ENCODE measurements around the gene CDK5RAP3.

Gene CDK5RAP3

GRCh38 chr17:47949946-47950345, 21.0 kb upstream of the CDK5RAP3 start:
- DNase-seq: no peak

- no peak for DNase-seq
Observed at GRCh38 chr17:47950448-47950847, 20.5 kb upstream of the CDK5RAP3 start.

GRCh38 chr17:47952171-47953021, 18.5 kb upstream of the CDK5RAP3 start:
- no peak for DNase-seq

GRCh38 chr17:47953909-47954308, 17.0 kb upstream of the CDK5RAP3 start:
- no peak for DNase-seq

- no peak for DNase-seq
Observed at GRCh38 chr17:47955497-47956461, 15.1 kb upstream of the CDK5RAP3 start.

- no peak for DNase-seq
Observed at GRCh38 chr17:47956791-47957590, 13.9 kb upstream of the CDK5RAP3 start.

GRCh38 chr17:47957591-47958490, 13.1 kb upstream of the CDK5RAP3 start, which contains the start of gene PRR15L:
Gene PRR15L (minus strand): TSS chr17:47957883. CDS start chr17:47953234, 4,649 bp downstream.
- no peak for DNase-seq

GRCh38 chr17:47959825-47960655, 10.9 kb upstream of the CDK5RAP3 start:
- DNase-seq: no peak

GRCh38 chr17:47961406-47961805, 9.5 kb upstream of the CDK5RAP3 start:
- DNase-seq: no peak

GRCh38 chr17:47962901-47963300, 8.0 kb upstream of the CDK5RAP3 start:
- no peak for DNase-seq

GRCh38 chr17:47964856-47965255, 6.1 kb upstream of the CDK5RAP3 start:
- DNase-seq: no peak

GRCh38 chr17:47966079-47966519, 4.8 kb upstream of the CDK5RAP3 start:
- no peak for DNase-seq

GRCh38 chr17:47967607-47968252, 3.2 kb upstream of the CDK5RAP3 start:
- DNase-seq: no peak

GRCh38 chr17:47968836-47969235, 2.1 kb upstream of the CDK5RAP3 start:
- no peak for DNase-seq

- no peak for DNase-seq
Observed at GRCh38 chr17:47969930-47970724, 786 bp upstream of the CDK5RAP3 start.

GRCh38 chr17:47973541-47973940, 2.6 kb downstream of the CDK5RAP3 start:
- DNase-seq: no peak

- DNase-seq: no peak
Observed at GRCh38 chr17:47975189-47975822, 4.4 kb downstream of the CDK5RAP3 start.

- no peak for DNase-seq
Observed at GRCh38 chr17:47975823-47976205, 4.9 kb downstream of the CDK5RAP3 start.

- DNase-seq: peak; percentile 54
Observed at GRCh38 chr17:47978324-47978723, 7.4 kb downstream of the CDK5RAP3 start.

Data from CD4-positive, alpha-beta T cell treated with Interleukin-21 for 1 hour (primary cell).